Kidney capillary endothelial cell (primary cell): ENCODE data around the gene PXYLP1.
"Not testable (repeated sequence)": the region's sequence is repeated elsewhere in the genome, so short reads cannot be mapped to it uniquely, and the experiment has no call there.

ENCODE experiments used
- DNase-seq: peaks from one replicate; pipeline ENCODE4 v3.0.0-alpha.2; 2018; ENCODE audit warnings: low spot score

Gene PXYLP1

GRCh38 chr3:141300426-141300825, 68.8 kb downstream of the PXYLP1 start:
- not testable (repeated sequence) for DNase-seq

GRCh38 chr3:141302364-141303141, 70.9 kb downstream of the PXYLP1 start:
- DNase-seq, result peak; percentile 38

GRCh38 chr3:141303481-141304223, 72.0 kb downstream of the PXYLP1 start:
- DNase-seq, result peak; percentile 78

GRCh38 chr3:141305436-141305835, 73.8 kb downstream of the PXYLP1 start:
- no peak for DNase-seq

GRCh38 chr3:141306276-141306675, 74.7 kb downstream of the PXYLP1 start:
- DNase-seq, result no peak

GRCh38 chr3:141306922-141307321, 75.3 kb downstream of the PXYLP1 start:
- no peak for DNase-seq

GRCh38 chr3:141307351-141308059, 75.9 kb downstream of the PXYLP1 start:
- DNase-seq, result no peak

- DNase-seq, result no peak
Observed at GRCh38 chr3:141308588-141309218, 77.1 kb downstream of the PXYLP1 start.

- DNase-seq, result no peak
Observed at GRCh38 chr3:141311170-141311495, 79.5 kb downstream of the PXYLP1 start.

- DNase-seq, result peak; percentile 98
Observed at GRCh38 chr3:141311496-141312353, 80.1 kb downstream of the PXYLP1 start.

GRCh38 chr3:141312354-141313092, 80.9 kb downstream of the PXYLP1 start:
- no peak for DNase-seq

GRCh38 chr3:141313093-141313683, 81.6 kb downstream of the PXYLP1 start:
- DNase-seq, result no peak

GRCh38 chr3:141314415-141314814, 82.8 kb downstream of the PXYLP1 start:
- DNase-seq, result not testable (repeated sequence)

- DNase-seq, result no peak
Observed at GRCh38 chr3:141316851-141317250, 85.2 kb downstream of the PXYLP1 start.

GRCh38 chr3:141320399-141321108, 88.9 kb downstream of the PXYLP1 start:
- no peak for DNase-seq

GRCh38 chr3:141321109-141321497, 89.5 kb downstream of the PXYLP1 start:
- DNase-seq, result peak; percentile 52

GRCh38 chr3:141323936-141324704, 92.5 kb downstream of the PXYLP1 start:
- no peak for DNase-seq

- no peak for DNase-seq
Observed at GRCh38 chr3:141326123-141326522, 94.5 kb downstream of the PXYLP1 start.

- DNase-seq, result no peak
Observed at GRCh38 chr3:141326626-141327025, 95.0 kb downstream of the PXYLP1 start.
